ENCODE results near the gene JCHAIN. TPM values are rescaled to one million over a fixed set of nuclear protein-coding genes. Genes with fewer than 3 reads are reported as not detected.
A peak's percentile ranks its signal among the peaks of the same experiment; 100 is the strongest.

The JCHAIN gene
- total and polyA plus RNA-seq, 2 of the 8 experiments (the other 6 are each of a cell fraction or from before 2014, with no cell fraction given): not detected

DNA sequence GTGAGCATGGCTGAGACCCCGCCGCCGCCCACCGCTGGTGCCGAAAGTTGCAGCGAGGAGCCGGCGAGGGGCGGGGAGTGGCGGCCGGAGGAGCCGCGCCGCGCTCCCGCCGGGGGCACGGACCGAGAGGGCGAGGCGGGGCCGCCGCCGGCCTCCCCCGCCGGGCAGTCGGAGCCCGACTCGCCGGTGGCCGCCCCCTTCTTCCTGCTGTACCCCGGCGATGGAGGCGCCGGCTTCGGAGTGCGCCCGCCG lies 38.5 kb upstream of the JCHAIN start:
- Histone ChIP-seq H3K23me2 (ENCODE audit: low read depth, low read length) (peaks cover 3% of the 10 kb centered on the region; the same call in 1 of the 2 replicates), H2AFZ (ENCODE audit: low read length) (no peak overlapping the region)
- CTCF ChIA-PET (ENCODE audit: partially characterized antibody): interaction anchor here (0.9 to 5.7 kb wide), 3 partner anchors 12 to 31 kb away, joined by 3 to 36 read pairs (median 29); partner anchors contain the start of gene UTP3

More for the DNA sequence above, 38.5 kb upstream of the JCHAIN start:
- peaks cover 0 to 31% of the 10 kb centered on the region in 2 experiments; a peak in 2 of 4 replicates for H3K79me2 ChIP-seq (ENCODE audit: control insufficient read depth in 1 of 2, insufficient read depth in 2 of 2, low read length in 2 of 2)
- TF ChIP-seq NRF1 (IDR thresholded peaks at IDR 0.05; ENCODE audit: low read depth, low read length) (no peak), RBBP5 (IDR thresholded peaks at IDR 0.05; ENCODE audit: borderline replicate concordance, low read depth, low read length) (0 out of 2 replicates have a peak, but pooled peaks have one; percentile 11)
- H3K79me1 ChIP-seq (ENCODE audit: low read depth, low read length): no peaks in the 10 kb centered on the region
- H3K4ac ChIP-seq (replicated peaks; ENCODE audit: insufficient read length, low read depth, low read length): no peak overlapping the region
- WGBS, 2 experiments (ENCODE audit: extremely low coverage in 1 of 2, insufficient coverage in 1 of 2, insufficient read length in 1 of 2, insufficient replicate concordance in 2 of 2, low coverage in 1 of 2, low lambda C conversion rate in 2 of 2, missing lambda C conversion rate in 1 of 2): 0% methylated on average over 5 of the region's 39 CpGs; no CpG with 5 or more reads in 1 of the 2 experiments
- peak overlapping the region; percentile 56 for H4K5ac ChIP-seq (ENCODE audit: insufficient read length, low read depth, low read length)
- no peak overlapping the region for H2BK20ac ChIP-seq (ENCODE audit: low read length)
- H3K23ac ChIP-seq (ENCODE audit: insufficient read length): no peak overlapping the region
- H3K9me3 ChIP-seq (ENCODE audit: insufficient read depth in 2 of 2, low read depth in 1 of 2, low read length in 1 of 2): no peaks in the 10 kb centered on the region
- peak overlapping the region; percentile 51 to 71 (median 68) for H3K4me3 ChIP-seq (ENCODE audit: extremely low read depth in 1 of 4, insufficient read depth in 2 of 4, low read depth in 3 of 4, low read length in 4 of 4)
- H3K18ac ChIP-seq (ENCODE audit: extremely low read depth, low read length): no peak overlapping the region
- DNase-seq (ENCODE audit: low read depth in 1 of 2, low spot score in 2 of 2) (peak in 1 of 2 experiments; percentile 84), FAIRE-seq (no peak)
- no peak overlapping the region for H4K91ac ChIP-seq (replicated peaks; ENCODE audit: insufficient read length, low read length)
- H2AK5ac ChIP-seq (ENCODE audit: low read depth, low read length): no peak overlapping the region
- H3K27ac ChIP-seq (ENCODE audit: low read depth, low read length): no peak overlapping the region; the same call in 1 of the 2 replicates
- H2BK5ac ChIP-seq (ENCODE audit: low read depth, low read length): no peak overlapping the region
- no peaks in the 10 kb centered on the region; a peak in 1 of 7 replicates for H3K27me3 ChIP-seq (replicated peaks in 1 of 4; ENCODE audit: control insufficient read depth in 3 of 4, extremely low read depth in 1 of 4, insufficient read depth in 3 of 4, low read length in 3 of 4)
- POLR2A ChIA-PET (ENCODE audit: partially characterized antibody): interaction anchor here (1.2 to 5.2 kb wide), 9 partner anchors 8 to 135 kb away, joined by 3 to 86 read pairs (median 4); partner anchors contain the start of genes GRSF1, RUFY3 and UTP3
- no peak overlapping the region for H3K14ac ChIP-seq (ENCODE audit: insufficient read length)
- peak overlapping the region; percentile 42 to 70 (median 56); a peak in 6 of 7 replicates for H3K9ac ChIP-seq (replicated peaks in 1 of 4; ENCODE audit: extremely low read depth in 1 of 4, low read depth in 3 of 4, low read length in 3 of 4)
- H3K4me1 ChIP-seq (replicated peaks in 1 of 4; ENCODE audit: control insufficient read depth in 3 of 4, insufficient read depth in 4 of 4, low read length in 3 of 4): peaks cover 0 to 11% (median 6%) of the 10 kb centered on the region in 4 experiments; a peak in 5 of 7 replicates
- no peak overlapping the region for H3K56ac ChIP-seq (replicated peaks; ENCODE audit: insufficient read length, low read depth, low read length)
- H4K20me1 ChIP-seq (replicated peaks in 1 of 2; ENCODE audit: control insufficient read depth in 1 of 2, insufficient read depth in 2 of 2, low read length in 2 of 2): no peaks in the 10 kb centered on the region
- H2BK15ac ChIP-seq (ENCODE audit: low read length): no peak overlapping the region
- peak overlapping the region; percentile 84 for H4K8ac ChIP-seq (ENCODE audit: extremely low read depth, insufficient read depth, low read length)
- no peak overlapping the region for H2BK120ac ChIP-seq (replicated peaks; ENCODE audit: low read depth, low read length)
- H3K4me2 ChIP-seq (ENCODE audit: insufficient read depth in 1 of 2, low read depth in 2 of 2, low read length in 2 of 2): peak overlapping the region; percentile 81 to 90
- no peak overlapping the region for H2BK12ac ChIP-seq (ENCODE audit: low read depth, low read length)
- no peaks in the 10 kb centered on the region for H3K36me3 ChIP-seq (ENCODE audit: control insufficient read depth in 2 of 4, insufficient read depth in 4 of 4, low read length in 3 of 4)

Data from H1 (cell line).